HepG2 (cell line): ENCODE measurements around the gene FGF21.

ENCODE experiments used
- HCFC1 ChIP-seq: fragments of 150-350 bp; IDR thresholded peaks from 2 replicates; pipeline ENCODE4 v1.6.1; 2014; ENCODE audit warnings: low read depth, low read length
- HOXA7 ChIP-seq: sonication (generic); formaldehyde crosslinking; IDR thresholded peaks from 2 replicates; pipeline ENCODE4 v1.8.1; 2022; ENCODE audit warnings: mild to moderate bottlenecking, missing genetic modification reagents, moderate library complexity
- MATR3 ChIP-seq: sonication (generic); formaldehyde crosslinking; IDR thresholded peaks from 2 replicates; pipeline ENCODE4 v1.4.0; 2020; ENCODE audit warnings: missing genetic modification reagents
- NCOA5 ChIP-seq: sonication (generic); formaldehyde crosslinking; IDR thresholded peaks from 2 replicates; pipeline ENCODE4 v1.4.0; 2020; ENCODE audit warnings: missing genetic modification reagents
- NFE2L2 ChIP-seq: fragments of 150-350 bp; IDR thresholded peaks from 2 replicates; pipeline ENCODE4 v1.6.1; 2014; ENCODE audit warnings: low read length
- ZNF883 ChIP-seq: sonication (generic); formaldehyde crosslinking; IDR thresholded peaks from 2 replicates; pipeline ENCODE4 v1.5.1; 2020; ENCODE audit warnings: mild to moderate bottlenecking, missing genetic modification reagents; ENCODE audit errors: not compliant biosample characterization
- TF ChIP-seq, protein P1 (sequence below): sonication (generic); formaldehyde crosslinking; IDR thresholded peaks from 2 replicates; pipeline ENCODE4 v1.8.0; 2022; ENCODE audit warnings: missing genetic modification reagents, mild to moderate bottlenecking, borderline replicate concordance
- TF ChIP-seq, protein P2 (sequence below): fragments of 450-650 bp; IDR thresholded peaks from 2 replicates; pipeline ENCODE4 v1.6.1; 2017
- TF ChIP-seq, protein P3 (sequence below): IDR thresholded peaks from 2 replicates; pipeline ENCODE4 v1.6.1; 2016; ENCODE audit warnings: missing compliant biosample characterization, missing genetic modification reagents, borderline replicate concordance

DNA sequence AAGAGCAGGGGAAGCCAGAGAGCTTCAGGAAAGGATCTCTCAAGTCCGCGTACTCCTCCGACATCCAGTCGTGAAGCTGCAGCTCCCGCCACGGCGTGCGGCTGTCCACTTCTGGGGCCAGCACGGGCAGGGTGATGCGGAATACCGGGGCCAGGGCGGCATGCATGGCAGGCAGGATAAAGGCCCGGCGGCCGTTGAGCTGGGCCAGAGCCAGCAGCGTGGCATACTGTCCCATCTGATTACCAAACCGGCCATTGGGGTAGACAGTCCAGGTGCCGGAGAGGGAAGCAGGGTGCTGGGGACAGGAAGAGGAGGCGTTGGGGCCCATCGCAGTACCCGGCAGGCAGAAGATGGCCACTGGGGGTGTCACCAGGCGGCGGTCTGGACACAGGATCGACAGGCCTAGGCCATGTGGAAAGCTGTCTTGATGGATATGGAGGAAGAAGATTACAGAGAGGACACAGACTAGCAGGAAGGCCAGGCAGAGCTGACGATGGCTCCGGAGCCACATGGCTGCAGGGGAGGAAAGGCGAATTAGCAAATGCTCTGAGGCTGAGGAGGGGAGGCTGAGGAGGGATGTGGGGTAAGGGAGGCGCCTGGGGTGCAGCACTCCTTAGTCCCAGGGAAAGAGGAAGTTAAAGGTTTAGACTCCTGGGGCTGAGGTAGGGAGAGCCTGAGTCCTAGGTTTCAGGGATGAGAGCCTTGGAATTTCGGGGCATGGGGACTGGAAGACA, 4.4 kb upstream of the FGF21 start:
- TF ChIP-seq HOXA7 (CRISPR knock-in tag) (no peak), NCOA5 (CRISPR knock-in tag) (no peak), ZNF883 (CRISPR knock-in tag) (no peak), NFE2L2 (no peak), MATR3 (no peak), HCFC1 (no peak)
- TF ChIP-seq, protein P1, sequence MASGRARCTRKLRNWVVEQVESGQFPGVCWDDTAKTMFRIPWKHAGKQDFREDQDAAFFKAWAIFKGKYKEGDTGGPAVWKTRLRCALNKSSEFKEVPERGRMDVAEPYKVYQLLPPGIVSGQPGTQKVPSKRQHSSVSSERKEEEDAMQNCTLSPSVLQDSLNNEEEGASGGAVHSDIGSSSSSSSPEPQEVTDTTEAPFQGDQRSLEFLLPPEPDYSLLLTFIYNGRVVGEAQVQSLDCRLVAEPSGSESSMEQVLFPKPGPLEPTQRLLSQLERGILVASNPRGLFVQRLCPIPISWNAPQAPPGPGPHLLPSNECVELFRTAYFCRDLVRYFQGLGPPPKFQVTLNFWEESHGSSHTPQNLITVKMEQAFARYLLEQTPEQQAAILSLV (CRISPR knock-in tag) = no peak
- TF ChIP-seq, protein P2, sequence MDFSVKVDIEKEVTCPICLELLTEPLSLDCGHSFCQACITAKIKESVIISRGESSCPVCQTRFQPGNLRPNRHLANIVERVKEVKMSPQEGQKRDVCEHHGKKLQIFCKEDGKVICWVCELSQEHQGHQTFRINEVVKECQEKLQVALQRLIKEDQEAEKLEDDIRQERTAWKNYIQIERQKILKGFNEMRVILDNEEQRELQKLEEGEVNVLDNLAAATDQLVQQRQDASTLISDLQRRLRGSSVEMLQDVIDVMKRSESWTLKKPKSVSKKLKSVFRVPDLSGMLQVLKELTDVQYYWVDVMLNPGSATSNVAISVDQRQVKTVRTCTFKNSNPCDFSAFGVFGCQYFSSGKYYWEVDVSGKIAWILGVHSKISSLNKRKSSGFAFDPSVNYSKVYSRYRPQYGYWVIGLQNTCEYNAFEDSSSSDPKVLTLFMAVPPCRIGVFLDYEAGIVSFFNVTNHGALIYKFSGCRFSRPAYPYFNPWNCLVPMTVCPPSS = no peak
- TF ChIP-seq, protein P3, sequence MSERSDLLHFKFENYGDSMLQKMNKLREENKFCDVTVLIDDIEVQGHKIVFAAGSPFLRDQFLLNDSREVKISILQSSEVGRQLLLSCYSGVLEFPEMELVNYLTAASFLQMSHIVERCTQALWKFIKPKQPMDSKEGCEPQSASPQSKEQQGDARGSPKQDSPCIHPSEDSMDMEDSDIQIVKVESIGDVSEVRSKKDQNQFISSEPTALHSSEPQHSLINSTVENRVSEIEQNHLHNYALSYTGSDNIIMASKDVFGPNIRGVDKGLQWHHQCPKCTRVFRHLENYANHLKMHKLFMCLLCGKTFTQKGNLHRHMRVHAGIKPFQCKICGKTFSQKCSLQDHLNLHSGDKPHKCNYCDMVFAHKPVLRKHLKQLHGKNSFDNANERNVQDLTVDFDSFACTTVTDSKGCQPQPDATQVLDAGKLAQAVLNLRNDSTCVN = no peak
